Naive thymus-derived CD8-positive, alpha-beta T cell (primary cell): ENCODE measurements around the gene RAD18. TPM values are rescaled to one million over a fixed set of nuclear protein-coding genes. Genes with fewer than 3 reads are reported as not detected.

Experiments used
- ATAC-seq, 2 donors: fragments of 150-1000 bp; cut with Tn5 transposase in 1 of 2; sonication (Bioruptor Pico), chemical (Tn5 transposase) in 1 of 2; 1 replicate in 1 of 2; 2 replicates in 1 of 2; pipeline ENCODE4 v1.10.0; 2021; ENCODE audit warnings: mild to moderate bottlenecking in 2 of 2, moderate library complexity in 2 of 2
- POLR2A ChIA-PET: fragments of 350-600 bp; sonication (Branson Sonifier 250); formaldehyde crosslinking; loops from one replicate; lab custom pipeline; 2021; ENCODE audit warnings: antibody characterized with exemption; lab: Charles Lee
- DNase-seq, 10 donors: peaks; one replicate each; pipeline versions ENCODE4 v3.0.0 to v3.0.0-alpha.2; 2020 to 2022
- H3K27ac Mint-ChIP-seq, 10 donors: one replicate each; pipeline ENCODE4 v1.8.0; 2020 to 2022; ENCODE audit warnings: mild to moderate bottlenecking in 10 of 10, mixed read lengths in 10 of 10, moderate library complexity in 4 of 10, inconsistent platforms in 1 of 10
- H3K27me3 Mint-ChIP-seq, 5 donors: one replicate each; pipeline ENCODE4 v1.8.0; 2021 to 2022; ENCODE audit warnings: mixed read lengths in 5 of 5
- H3K36me3 Mint-ChIP-seq, 3 donors: one replicate each; pipeline ENCODE4 v1.8.0; 2020 to 2022; ENCODE audit warnings: mixed read lengths in 3 of 3, mild to moderate bottlenecking in 2 of 3, inconsistent platforms in 1 of 3
- H3K4me1 Mint-ChIP-seq, 4 donors: one replicate each; pipeline ENCODE4 v1.8.0; 2021 to 2022; ENCODE audit warnings: mixed read lengths in 4 of 4
- H3K4me3 Mint-ChIP-seq, 10 donors: one replicate each; pipeline ENCODE4 v1.8.0; 2020 to 2022; ENCODE audit warnings: mild to moderate bottlenecking in 10 of 10, mixed read lengths in 10 of 10, moderate library complexity in 6 of 10, inconsistent platforms in 1 of 10
- H3K9me3 Mint-ChIP-seq, 9 donors: one replicate each; pipeline ENCODE4 v1.8.0; 2020 to 2022; ENCODE audit warnings: mixed read lengths in 9 of 9, mild to moderate bottlenecking in 3 of 9, inconsistent platforms in 1 of 9, moderate library complexity in 1 of 9
- polyA plus RNA-seq, 3 donors: library from polyadenylated mRNA; unstranded; fragments of 300-500 nt; fragmentation: Illumina TruSeq; gene quantifications; one replicate each; pipeline ENCODE4 v1.2.3, GENCODE V29; 2021
- total RNA-seq, 8 experiments: library from RNA in 2 of 8; stranded (reverse) in 2 of 8; gene quantifications; one replicate each; pipeline ENCODE4 v1.2.3 and lab custom pipeline; 2021 to 2026

RAD18 gene
- total and polyA plus RNA-seq, 5 experiments from 2014 or later: 7.8 to 18.0 (median 14.6) TPM

DNA sequence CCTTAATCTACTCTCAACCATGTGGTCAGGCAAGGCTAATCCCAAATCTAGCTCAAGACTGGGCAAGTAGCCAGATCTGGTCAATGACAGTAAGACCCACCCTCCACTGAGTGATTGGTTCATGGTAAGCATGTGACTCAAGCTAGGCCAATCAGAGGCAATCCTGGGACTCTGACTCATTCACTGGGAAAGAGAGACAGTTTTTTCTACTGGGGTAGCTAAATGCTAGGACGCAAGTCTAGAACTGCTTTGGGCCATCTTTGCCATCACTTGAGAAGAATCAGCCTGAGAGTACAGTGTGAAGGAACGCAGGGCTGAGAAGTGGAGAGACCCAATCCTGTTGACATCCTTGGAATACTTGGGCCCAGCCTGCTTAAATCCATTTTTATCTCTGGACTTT is 9.4 kb upstream of the RAD18 start:
- DNase-seq (no peak), ATAC-seq (no peak)
- Mint-ChIP-seq H3K36me3 (no peaks in the 10 kb centered on the region), H3K4me3 (no peak overlapping the region), H3K4me1 (peaks cover 0 to 4% (median 2%) of the 10 kb centered on the region in 4 donors), H3K9me3 (no peaks in the 10 kb centered on the region), H3K27me3 (peaks cover 8 to 33% (median 10%) of the 10 kb centered on the region in 5 donors), H3K27ac (no peak overlapping the region)
- POLR2A ChIA-PET: interaction anchor here (1.1 kb wide), 1 partner anchor 330 kb away, joined by 4 read pairs; no protein-coding TSS in a partner anchor

DNA sequence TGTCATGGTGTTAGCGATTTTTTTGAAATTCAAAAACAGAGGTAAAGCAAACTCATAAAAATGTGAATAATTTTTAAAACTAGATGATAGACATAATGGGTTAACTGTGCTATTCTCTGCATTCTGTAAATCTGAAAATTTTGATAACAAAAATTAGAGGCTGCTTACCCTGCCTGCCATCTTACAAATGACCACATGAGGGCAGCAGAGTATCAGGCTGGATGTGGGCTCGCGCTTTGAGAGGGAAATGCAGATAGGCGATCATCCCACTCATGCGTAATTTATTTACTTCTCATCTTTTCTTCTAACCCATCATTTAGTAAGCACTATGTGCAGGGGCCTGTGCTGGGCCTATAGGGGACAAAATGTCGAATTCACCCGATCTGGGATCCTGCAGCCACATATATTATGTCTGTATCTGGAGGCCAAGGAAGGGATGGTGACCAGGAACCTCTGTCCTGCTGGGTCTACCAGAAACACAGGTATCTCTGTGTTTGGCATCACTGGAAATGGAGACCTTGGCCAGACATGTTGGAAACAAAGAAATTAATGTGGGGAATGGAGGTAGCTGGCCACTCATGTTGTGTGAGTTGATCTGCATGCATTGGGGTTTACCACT is 7.8 kb upstream of the RAD18 start:
- POLR2A ChIA-PET: no interaction called here
- Mint-ChIP-seq H3K36me3 (no peaks in the 10 kb centered on the region), H3K4me3 (peak overlapping the region in 2 of 10 donors; percentile 22 to 61)

DNA sequence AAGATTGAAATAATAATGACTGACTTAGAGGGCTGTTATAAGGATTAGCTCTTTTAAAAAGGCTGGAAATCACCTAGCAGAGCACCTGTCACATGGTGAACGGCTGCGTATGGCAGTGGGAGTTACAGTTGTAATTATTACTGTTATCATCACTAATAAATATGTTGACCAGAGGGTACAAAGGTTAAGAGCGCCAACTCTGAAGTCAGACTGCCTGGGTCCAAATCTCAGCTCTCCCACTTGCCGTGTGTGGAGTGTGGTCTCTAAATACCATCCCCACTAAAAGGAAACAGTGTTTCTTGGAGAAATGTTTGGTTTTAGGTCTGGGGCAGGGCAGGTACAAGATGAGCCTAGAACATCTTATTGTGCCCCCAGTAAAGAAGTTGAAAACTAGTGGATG is 6.0 kb upstream of the RAD18 start:
- POLR2A ChIA-PET: no interaction called here
- no peak overlapping the region for H3K4me3 Mint-ChIP-seq
- no peak for DNase-seq
- ATAC-seq: no peak
- H3K27me3 Mint-ChIP-seq: peaks cover 8 to 20% (median 9%) of the 10 kb centered on the region in 5 donors
- no peaks in the 10 kb centered on the region for H3K9me3 Mint-ChIP-seq
- peaks cover 0 to 4% (median 2%) of the 10 kb centered on the region in 4 donors for H3K4me1 Mint-ChIP-seq
- no peak overlapping the region for H3K27ac Mint-ChIP-seq
- H3K36me3 Mint-ChIP-seq: no peaks in the 10 kb centered on the region

More for the DNA sequence above, 7.8 kb upstream of the RAD18 start:
- peak; percentile 54 to 86 (median 68) for DNase-seq
- Mint-ChIP-seq H3K4me1 (peaks cover 0 to 4% (median 2%) of the 10 kb centered on the region in 4 donors), H3K27ac (no peak overlapping the region), H3K27me3 (peaks cover 8 to 21% (median 9%) of the 10 kb centered on the region in 5 donors), H3K9me3 (no peaks in the 10 kb centered on the region)
- peak; percentile 79 to 82 for ATAC-seq

DNA sequence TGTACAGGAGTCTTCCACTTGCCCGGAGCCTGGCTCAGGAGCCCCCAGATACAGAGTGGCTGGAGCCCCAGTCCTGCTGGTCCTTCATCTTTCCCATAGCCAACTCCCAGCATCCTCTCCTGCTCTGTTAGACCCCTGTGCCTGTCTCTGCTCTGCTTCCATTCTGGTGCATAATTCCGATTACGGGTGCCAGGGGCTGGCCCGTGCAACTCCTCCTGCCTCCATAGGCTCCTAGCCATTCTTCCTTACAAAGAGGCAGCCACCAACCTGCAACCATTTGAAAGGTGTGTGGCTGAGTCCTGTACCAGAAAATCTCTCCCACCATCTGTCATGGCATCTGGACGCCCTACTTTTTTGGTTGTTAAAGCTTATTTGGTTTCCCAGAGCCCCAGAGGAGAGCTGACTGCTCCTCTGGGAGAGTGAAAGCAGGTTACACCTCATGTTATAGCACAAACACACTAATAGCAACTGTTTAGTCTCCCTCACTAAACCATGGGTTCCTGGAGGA is 5.2 kb upstream of the RAD18 start:
- Mint-ChIP-seq H3K4me3 (peak overlapping the region in 1 of 10 donors; percentile 65), H3K4me1 (peaks cover 3 to 12% (median 9%) of the 10 kb centered on the region in 4 donors), H3K9me3 (no peaks in the 10 kb centered on the region), H3K27ac (peak overlapping the region in 2 of 10 donors; percentile 40 to 68), H3K36me3 (no peaks in the 10 kb centered on the region), H3K27me3 (peaks cover 8 to 20% (median 9%) of the 10 kb centered on the region in 5 donors)
- DNase-seq (no peak), ATAC-seq (no peak)
- POLR2A ChIA-PET: no interaction called here

DNA sequence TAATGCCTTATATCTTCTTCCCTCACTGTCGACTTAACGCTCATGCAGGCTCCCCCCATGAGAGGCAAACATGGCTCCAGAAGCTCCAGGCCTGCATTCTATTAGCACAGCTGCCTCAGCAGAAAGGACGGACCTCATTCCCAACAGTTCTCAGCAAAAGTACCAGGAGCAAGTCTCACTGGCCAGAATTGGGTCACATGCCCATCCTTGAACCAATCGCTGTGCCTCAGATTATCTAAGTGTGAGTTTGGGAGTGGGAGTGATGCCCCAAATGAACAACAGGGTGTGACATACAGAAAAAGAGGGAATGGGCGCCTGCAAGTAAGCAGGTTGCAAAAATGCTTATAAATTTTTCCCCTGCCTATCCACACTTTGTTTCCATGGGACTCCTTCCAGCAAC is 4.3 kb upstream of the RAD18 start:
- H3K27ac Mint-ChIP-seq: no peak overlapping the region
- no peaks in the 10 kb centered on the region for H3K36me3 Mint-ChIP-seq
- peaks cover 7 to 21% (median 18%) of the 10 kb centered on the region in 4 donors for H3K4me1 Mint-ChIP-seq
- H3K27me3 Mint-ChIP-seq: peaks cover 5 to 20% (median 7%) of the 10 kb centered on the region in 5 donors
- no peaks in the 10 kb centered on the region for H3K9me3 Mint-ChIP-seq
- ATAC-seq: no peak
- DNase-seq: no peak
- H3K4me3 Mint-ChIP-seq: peak overlapping the region in 1 of 10 donors; percentile 23
- POLR2A ChIA-PET: no interaction called here

DNA sequence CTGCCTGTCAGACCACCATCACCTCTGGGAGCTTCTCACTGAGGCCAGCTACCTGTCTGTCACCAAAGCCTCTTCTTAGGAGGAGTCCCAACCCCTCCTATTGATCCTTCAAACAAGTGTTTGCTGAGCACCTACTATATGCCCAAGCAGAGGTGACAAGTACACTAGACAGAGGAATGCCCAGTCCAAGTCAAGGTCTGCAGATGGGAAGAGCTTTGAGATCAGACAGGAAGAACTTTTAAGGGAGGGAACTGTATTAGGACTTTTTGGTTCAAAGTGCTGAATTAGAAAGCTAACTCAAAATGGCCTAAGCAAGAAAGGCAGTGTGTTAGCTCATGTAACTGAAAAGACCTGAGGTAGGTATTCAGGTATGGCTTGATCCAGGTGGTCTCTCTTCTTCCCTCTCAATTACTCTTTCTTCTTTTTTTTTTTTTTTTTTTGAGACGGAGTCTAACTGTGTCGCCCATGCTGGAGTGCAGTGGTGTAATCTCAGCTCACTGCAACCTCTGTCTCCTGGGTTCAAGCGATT is 3.6 kb upstream of the RAD18 start:
- Mint-ChIP-seq H3K9me3 (no peaks in the 10 kb centered on the region), H3K27me3 (peaks cover 5 to 20% (median 7%) of the 10 kb centered on the region in 5 donors), H3K27ac (no peak overlapping the region), H3K4me3 (no peak overlapping the region), H3K4me1 (peaks cover 8 to 28% (median 24%) of the 10 kb centered on the region in 4 donors), H3K36me3 (no peaks in the 10 kb centered on the region)
- ATAC-seq: no peak
- no peak for DNase-seq
- POLR2A ChIA-PET: no interaction called here

DNA sequence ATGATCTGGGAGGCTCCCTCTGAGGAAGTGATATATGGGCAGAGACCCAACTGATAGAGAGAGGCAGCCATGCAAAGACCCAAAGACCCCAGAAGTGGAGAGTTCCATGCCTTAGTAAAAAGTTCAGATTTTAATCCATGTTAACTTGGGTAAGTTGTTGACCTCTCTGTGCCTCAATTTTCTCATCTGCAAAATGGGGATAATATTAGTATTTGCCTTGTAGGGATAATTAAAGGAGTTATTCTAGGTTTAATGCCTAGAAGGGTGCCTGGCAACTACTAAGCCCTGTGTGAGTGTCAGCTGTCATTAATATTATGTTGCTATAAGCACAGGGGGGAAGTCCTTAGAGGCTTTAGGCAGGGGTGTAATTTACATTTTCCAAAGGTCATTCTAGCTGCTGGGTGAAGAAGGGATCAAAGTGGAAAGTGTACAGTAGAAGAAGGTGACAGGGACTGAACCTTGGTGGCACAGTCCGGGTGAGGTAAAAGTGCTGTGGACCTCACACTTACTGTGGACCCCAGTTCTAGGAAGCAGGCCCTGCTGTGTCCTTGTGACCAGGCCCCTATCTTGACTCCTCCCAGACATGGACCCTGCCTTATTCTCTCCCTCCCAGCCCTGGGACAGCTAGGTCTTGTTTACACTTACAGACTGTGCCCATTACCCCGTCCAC is 3.0 kb upstream of the RAD18 start:
- POLR2A ChIA-PET: no interaction called here
- no peaks in the 10 kb centered on the region for H3K9me3 Mint-ChIP-seq
- H3K27me3 Mint-ChIP-seq: peaks cover 5 to 20% (median 7%) of the 10 kb centered on the region in 5 donors
- peaks cover 8 to 31% (median 28%) of the 10 kb centered on the region in 4 donors for H3K4me1 Mint-ChIP-seq
- ATAC-seq: no peak
- no peak for DNase-seq
- no peaks in the 10 kb centered on the region for H3K36me3 Mint-ChIP-seq
- H3K27ac Mint-ChIP-seq: no peak overlapping the region
- H3K4me3 Mint-ChIP-seq: no peak overlapping the region

DNA sequence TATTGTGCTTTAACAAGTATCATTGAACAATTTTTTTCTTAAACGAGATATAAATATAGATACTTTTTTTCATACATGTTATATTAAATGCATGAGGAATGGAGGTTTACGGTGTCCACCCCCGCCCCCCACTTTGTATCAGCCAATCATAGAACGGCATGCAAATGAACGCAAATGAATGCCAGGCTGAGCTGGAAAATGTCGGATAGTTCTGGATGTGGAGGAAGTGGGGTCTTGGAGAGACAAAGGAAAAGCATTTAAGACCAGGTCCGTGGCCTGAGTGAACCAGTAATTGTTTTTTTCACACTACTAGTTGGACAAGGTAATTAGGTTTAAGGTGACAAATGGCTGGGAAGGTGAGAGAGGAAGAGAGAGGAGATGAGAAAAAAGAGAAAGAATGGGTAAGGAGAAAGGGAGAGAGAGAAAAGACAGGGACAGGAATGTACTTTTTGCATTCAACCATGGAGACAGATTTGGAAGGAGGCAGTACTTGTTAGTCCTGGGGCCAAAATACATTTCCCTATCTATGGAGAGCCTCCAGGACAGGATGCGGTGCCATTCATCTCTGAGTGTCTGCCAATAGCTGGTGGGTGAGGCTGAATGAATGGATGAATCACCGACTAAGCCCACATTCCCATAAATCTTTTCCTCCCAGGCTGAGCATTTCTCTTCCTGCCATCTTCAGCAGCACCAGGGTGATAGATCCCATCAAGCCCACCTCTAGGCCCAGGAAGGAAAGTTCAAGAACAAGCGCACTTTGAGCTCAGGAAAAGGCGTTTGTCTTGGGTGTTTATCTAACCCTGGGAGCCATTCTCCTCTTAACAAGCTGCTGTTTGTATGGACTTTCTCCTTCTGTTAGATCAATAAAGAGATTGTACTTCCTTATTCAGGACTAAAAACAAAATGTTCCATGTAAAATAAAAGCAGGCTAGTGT is 1.4 kb upstream of the RAD18 start:
- Mint-ChIP-seq H3K4me3 (peak overlapping the region in 9 of 10 donors; percentile 1 to 99 (median 94)), H3K4me1 (peaks cover 8 to 38% (median 30%) of the 10 kb centered on the region in 4 donors), H3K27ac (peak overlapping the region in 9 of 10 donors; percentile 79 to 99 (median 98)), H3K36me3 (no peaks in the 10 kb centered on the region), H3K27me3 (peaks cover 2 to 20% (median 5%) of the 10 kb centered on the region in 5 donors), H3K9me3 (no peaks in the 10 kb centered on the region)
- ATAC-seq: no peak
- POLR2A ChIA-PET: no interaction called here
- DNase-seq: no peak

DNA sequence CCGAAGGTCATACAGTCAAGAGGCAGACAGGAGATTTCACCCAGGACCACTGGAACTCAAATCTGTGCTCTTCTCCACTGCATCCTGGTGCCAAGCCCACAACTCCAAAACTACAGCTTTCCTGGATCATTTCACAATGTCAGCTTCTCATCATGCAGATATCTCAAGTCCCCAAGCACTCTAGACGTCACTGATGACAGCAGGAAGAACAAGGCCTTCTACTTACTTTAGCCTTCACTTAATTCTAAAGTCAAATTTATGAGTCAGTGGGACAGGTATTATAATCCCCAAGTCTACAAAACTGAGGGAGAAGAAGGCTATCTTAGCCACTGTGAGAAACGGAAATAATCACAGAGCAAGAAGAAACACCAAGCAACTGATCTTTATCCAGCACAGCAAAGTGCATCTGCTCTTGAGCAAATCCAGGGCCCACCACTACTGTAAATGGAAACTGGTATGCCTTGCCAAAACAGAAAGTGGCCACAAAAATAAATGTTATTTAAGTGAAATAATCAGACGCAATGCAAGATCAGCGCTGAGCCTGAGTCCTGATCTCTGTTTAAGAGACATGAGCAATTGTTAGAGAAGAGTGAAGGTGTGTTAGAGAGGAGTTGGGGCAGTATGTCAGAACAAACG is 928 bp downstream of the RAD18 start:
- Mint-ChIP-seq H3K36me3 (peaks cover 0 to 17% (median 3%) of the 10 kb centered on the region in 3 donors), H3K27ac (peak overlapping the region; percentile 91 to 99 (median 98)), H3K27me3 (peaks cover 0 to 4% (median 0%) of the 10 kb centered on the region in 5 donors), H3K9me3 (no peaks in the 10 kb centered on the region), H3K4me1 (peaks cover 12 to 44% (median 35%) of the 10 kb centered on the region in 4 donors), H3K4me3 (peak overlapping the region; percentile 91 to 99 (median 96))
- DNase-seq (no peak), ATAC-seq (no peak)
- POLR2A ChIA-PET: interaction anchor here (0.5 to 1.6 kb wide), 2 partner anchors 9 to 726 kb away, joined by 4 to 6 read pairs; no protein-coding TSS in a partner anchor

DNA sequence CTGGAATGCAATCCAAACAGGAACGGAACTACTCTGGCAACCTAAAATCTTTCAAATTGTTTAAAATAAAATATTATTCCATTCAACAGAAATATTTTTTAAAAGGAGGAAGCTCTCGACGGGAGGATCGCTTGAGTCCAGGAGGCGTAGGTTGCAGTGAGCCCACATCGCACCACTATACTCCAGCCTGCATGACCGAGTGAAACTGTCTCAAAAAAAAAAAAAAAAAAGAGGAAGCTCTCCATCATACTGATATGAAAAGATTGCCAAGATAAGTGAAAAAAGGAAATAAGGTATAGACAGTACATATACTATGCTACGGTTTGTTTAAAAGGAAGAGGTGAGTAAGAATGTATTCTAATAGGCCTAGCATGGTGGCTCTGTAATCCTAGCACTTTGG is 3.6 kb downstream of the RAD18 start:
- Mint-ChIP-seq H3K27me3 (peaks cover 0 to 3% (median 0%) of the 10 kb centered on the region in 5 donors), H3K9me3 (no peaks in the 10 kb centered on the region), H3K4me3 (peak overlapping the region in 1 of 10 donors; percentile 42), H3K4me1 (peaks cover 14 to 54% (median 35%) of the 10 kb centered on the region in 4 donors), H3K36me3 (peaks cover 0 to 42% (median 14%) of the 10 kb centered on the region in 3 donors), H3K27ac (peak overlapping the region in 1 of 10 donors; percentile 29)
- DNase-seq (no peak), ATAC-seq (no peak)
- POLR2A ChIA-PET: interaction anchor here (0.6 kb wide), 1 partner anchor 477 kb away, joined by 3 read pairs; no protein-coding TSS in a partner anchor

DNA sequence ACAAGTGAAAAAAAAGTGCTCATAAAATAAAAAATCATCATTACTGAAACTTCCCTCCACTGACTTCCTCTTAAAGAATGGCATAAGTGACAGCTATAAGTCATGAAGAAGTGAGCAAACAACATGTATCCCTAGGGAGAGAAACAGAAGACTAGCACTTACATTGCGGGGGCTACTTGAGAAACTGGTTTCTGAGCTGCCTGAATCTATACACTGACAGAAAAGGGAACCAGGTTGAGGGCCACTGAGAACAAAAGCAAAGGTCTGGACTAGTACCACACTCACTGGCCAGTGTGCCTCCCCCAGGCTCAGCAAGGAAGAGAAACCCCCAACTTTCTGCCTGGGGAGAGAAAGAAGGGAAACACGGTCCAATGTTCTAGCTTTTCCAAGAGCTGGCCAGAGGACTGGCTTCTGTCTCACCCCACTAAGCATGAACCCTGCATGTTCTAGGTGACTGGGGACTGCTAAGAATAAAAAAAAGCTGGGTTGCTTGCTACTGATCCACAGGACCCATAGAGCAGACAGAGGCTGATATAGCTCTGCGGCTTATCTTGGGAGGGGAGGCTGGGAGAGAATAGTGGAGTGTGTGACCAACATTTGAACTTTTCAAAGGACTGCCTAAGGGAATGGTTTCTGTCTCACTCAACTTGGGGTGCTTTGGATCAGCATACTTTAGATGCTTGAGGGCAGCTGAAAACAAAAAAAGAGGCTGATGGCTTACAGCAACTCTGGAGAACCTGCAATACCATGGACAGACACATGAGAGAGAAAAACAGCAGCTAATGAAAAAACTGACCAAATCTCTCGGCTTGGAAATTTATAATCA is 8.1 kb downstream of the RAD18 start:
- Mint-ChIP-seq H3K27me3 (no peaks in the 10 kb centered on the region), H3K36me3 (peaks cover 0 to 46% (median 16%) of the 10 kb centered on the region in 3 donors), H3K9me3 (no peaks in the 10 kb centered on the region), H3K27ac (no peak overlapping the region), H3K4me3 (no peak overlapping the region), H3K4me1 (peaks cover 8 to 22% (median 18%) of the 10 kb centered on the region in 4 donors)
- POLR2A ChIA-PET: no interaction called here
- DNase-seq (no peak), ATAC-seq (peak in 1 of 2 donors; percentile 41)
